ENCODE data around the gene LHX3.

GRCh38 chr9:136206602-136207275 is 1.8 kb upstream of the LHX3 start:
- TF ChIP-seq EZH2 (IDR thresholded peaks at IDR 0.05; ENCODE audit: low read depth), result no peak
- no peak for TF ChIP-seq CTCF (conservative IDR thresholded peaks at IDR 0.05)

Measured in PC-9 (cell line).